SU-DHL-6 (cell line): ENCODE data around the gene DPP6.

Experiments
- H2AFZ ChIP-seq: fragments of 200-600 bp; sonication (generic); 2 replicates; pipeline ENCODE4 v1.6.1; 2014; ENCODE audit warnings: low read depth, mild to moderate bottlenecking, moderate library complexity, mixed read lengths, antibody characterized with exemption, low read length; ENCODE audit not compliant: severe bottlenecking
- H3F3A ChIP-seq: fragments of 200-600 bp; shearing (Covaris generic); 2 replicates; pipeline ENCODE4 v1.6.0; 2016; ENCODE audit warnings: antibody characterized with exemption, mild to moderate bottlenecking; ENCODE audit not compliant: insufficient read depth
- H3K27ac ChIP-seq: fragments of 200-600 bp; sonication (generic); 2 replicates; pipeline ENCODE4 v1.5.1; 2016; ENCODE audit warnings: low read depth, mild to moderate bottlenecking, low read length, moderate library complexity, mixed read lengths
- H3K27me3 ChIP-seq: fragments of 200-600 bp; sonication (generic), shearing (Covaris generic); 2 replicates; pipeline ENCODE4 v1.6.0; 2014; ENCODE audit warnings: mild to moderate bottlenecking, low read length
- H3K36me3 ChIP-seq: fragments of 200-600 bp; sonication (generic); 2 replicates; pipeline ENCODE4 v1.6.1; 2014; ENCODE audit warnings: mild to moderate bottlenecking, low read length, mixed read lengths
- H3K4me2 ChIP-seq: fragments of 300-600, 200-600 bp; shearing (Covaris generic), sonication (generic); 2 replicates; pipeline ENCODE4 v1.6.0; 2014; ENCODE audit warnings: low read length, low read depth, mild to moderate bottlenecking; ENCODE audit not compliant: poor library complexity, severe bottlenecking
- H3K4me3 ChIP-seq: fragments of 200-600 bp; sonication (generic); 2 replicates; pipeline ENCODE4 v1.5.1; 2014; ENCODE audit warnings: antibody characterized with exemption, low read length, mild to moderate bottlenecking, mixed read lengths; ENCODE audit not compliant: insufficient read depth, poor library complexity, severe bottlenecking
- H3K79me2 ChIP-seq: fragments of 200-600 bp; sonication (generic); 2 replicates; pipeline ENCODE4 v1.6.1; 2014; ENCODE audit warnings: mild to moderate bottlenecking, low read length, moderate library complexity; ENCODE audit not compliant: insufficient read depth
- H3K9ac ChIP-seq: fragments of 200-600 bp; sonication (generic); 2 replicates; pipeline ENCODE4 v1.7.0; 2014; ENCODE audit warnings: mild to moderate bottlenecking, low read length
- H3K9me2 ChIP-seq: fragments of 200-600 bp; sonication (generic); replicated peaks from 2 replicates; pipeline ENCODE4 v1.6.1; 2014; ENCODE audit warnings: low read length; ENCODE audit not compliant: insufficient read depth
- H3K9me3 ChIP-seq: fragments of 200-600 bp; sonication (generic); 2 replicates; pipeline ENCODE4 v1.6.1; 2014; ENCODE audit warnings: low read length, mixed read lengths; ENCODE audit not compliant: insufficient read depth
- H4K20me1 ChIP-seq: fragments of 200-600 bp; sonication (generic); 2 replicates; pipeline ENCODE4 v1.6.1; 2014; ENCODE audit warnings: low read depth, mild to moderate bottlenecking, antibody characterized with exemption, low read length, moderate library complexity, mixed read lengths
- EZH2phosphoT487 ChIP-seq: fragments of 200-600 bp; sonication (generic), shearing (Covaris generic); conservative IDR thresholded peaks from 2 replicates; pipeline ENCODE4 v1.6.1; 2018; ENCODE audit warnings: mild to moderate bottlenecking, antibody characterized with exemption, low read length, moderate library complexity, mixed read lengths
- TF ChIP-seq, protein P1 (sequence below): fragments of 200-600 bp; sonication (generic); IDR thresholded peaks from one replicate; pipeline ENCODE4 v1.5.1; 2017; ENCODE audit warnings: antibody characterized with exemption, mild to moderate bottlenecking, low read length, moderate library complexity; ENCODE audit not compliant: insufficient read depth, poor library complexity, severe bottlenecking

DPP6 gene

GRCh38 chr7:154509192-154509591 is 457.0 kb downstream of the DPP6 start:
- no peaks in the 10 kb centered on the region for H3K27me3 ChIP-seq
- H3K4me2 ChIP-seq: no peak overlapping the region
- no peak overlapping the region for H2AFZ ChIP-seq
- H3K9ac ChIP-seq: no peak overlapping the region
- H3K9me2 ChIP-seq: no peaks in the 10 kb centered on the region
- no peak overlapping the region for H3K4me3 ChIP-seq
- TF ChIP-seq, protein P1, sequence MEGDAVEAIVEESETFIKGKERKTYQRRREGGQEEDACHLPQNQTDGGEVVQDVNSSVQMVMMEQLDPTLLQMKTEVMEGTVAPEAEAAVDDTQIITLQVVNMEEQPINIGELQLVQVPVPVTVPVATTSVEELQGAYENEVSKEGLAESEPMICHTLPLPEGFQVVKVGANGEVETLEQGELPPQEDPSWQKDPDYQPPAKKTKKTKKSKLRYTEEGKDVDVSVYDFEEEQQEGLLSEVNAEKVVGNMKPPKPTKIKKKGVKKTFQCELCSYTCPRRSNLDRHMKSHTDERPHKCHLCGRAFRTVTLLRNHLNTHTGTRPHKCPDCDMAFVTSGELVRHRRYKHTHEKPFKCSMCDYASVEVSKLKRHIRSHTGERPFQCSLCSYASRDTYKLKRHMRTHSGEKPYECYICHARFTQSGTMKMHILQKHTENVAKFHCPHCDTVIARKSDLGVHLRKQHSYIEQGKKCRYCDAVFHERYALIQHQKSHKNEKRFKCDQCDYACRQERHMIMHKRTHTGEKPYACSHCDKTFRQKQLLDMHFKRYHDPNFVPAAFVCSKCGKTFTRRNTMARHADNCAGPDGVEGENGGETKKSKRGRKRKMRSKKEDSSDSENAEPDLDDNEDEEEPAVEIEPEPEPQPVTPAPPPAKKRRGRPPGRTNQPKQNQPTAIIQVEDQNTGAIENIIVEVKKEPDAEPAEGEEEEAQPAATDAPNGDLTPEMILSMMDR: no peak
- no peak for TF ChIP-seq EZH2phosphoT487
- no peaks in the 10 kb centered on the region for H3K36me3 ChIP-seq
- no peaks in the 10 kb centered on the region for H3K9me3 ChIP-seq
- H3F3A ChIP-seq: no peaks in the 10 kb centered on the region
- H3K79me2 ChIP-seq: no peaks in the 10 kb centered on the region
- H4K20me1 ChIP-seq: no peaks in the 10 kb centered on the region
- H3K27ac ChIP-seq: no peak overlapping the region

DNA sequence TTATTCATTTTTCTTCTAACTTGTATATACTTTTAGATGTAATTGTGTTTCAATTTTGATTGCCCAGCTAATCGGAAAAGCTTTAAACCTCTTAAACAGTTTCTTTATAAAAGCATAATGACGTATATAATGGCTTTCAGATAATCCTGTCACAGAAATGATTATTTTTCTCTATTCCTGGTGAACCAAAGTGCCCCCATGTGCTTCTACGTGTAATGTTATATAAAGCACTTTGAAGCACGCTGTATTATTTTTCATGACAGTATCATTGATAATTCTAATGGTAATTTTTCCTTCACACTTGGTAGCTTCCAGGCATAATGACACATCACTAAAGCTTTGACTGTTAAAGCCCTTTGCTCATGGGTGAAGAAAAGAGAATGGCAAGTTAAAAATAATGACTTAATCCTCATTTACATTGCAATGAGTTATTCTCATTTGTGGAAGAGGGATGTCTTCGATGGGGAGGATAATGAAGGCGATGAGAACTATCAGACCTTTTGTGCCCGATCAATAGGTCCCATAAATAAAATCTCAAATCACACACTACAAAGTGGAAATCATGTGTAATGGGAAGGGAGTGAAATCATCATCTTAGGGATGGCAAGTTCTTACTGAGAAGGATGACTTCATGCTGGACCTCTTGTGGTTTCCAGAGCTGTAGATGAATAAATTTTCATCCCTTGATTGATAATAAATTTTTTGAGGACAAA is 460.1 kb downstream of the DPP6 start:
- TF ChIP-seq, protein P1: no peak
- no peak for TF ChIP-seq EZH2phosphoT487
- no peak overlapping the region for H3K27ac ChIP-seq
- no peaks in the 10 kb centered on the region for H3K9me3 ChIP-seq
- H3K4me3 ChIP-seq: no peak overlapping the region
- no peak overlapping the region for H3K9ac ChIP-seq
- no peak overlapping the region for H3K4me2 ChIP-seq
- no peak overlapping the region for H2AFZ ChIP-seq
- H4K20me1 ChIP-seq: no peaks in the 10 kb centered on the region
- no peaks in the 10 kb centered on the region for H3K36me3 ChIP-seq
- no peaks in the 10 kb centered on the region for H3F3A ChIP-seq
- H3K9me2 ChIP-seq: no peaks in the 10 kb centered on the region
- H3K27me3 ChIP-seq: no peaks in the 10 kb centered on the region
- H3K79me2 ChIP-seq: no peaks in the 10 kb centered on the region

- Histone ChIP-seq H2AFZ (no peak overlapping the region), H3K36me3 (no peaks in the 10 kb centered on the region), H4K20me1 (no peaks in the 10 kb centered on the region), H3K4me2 (no peak overlapping the region), H3K27ac (no peak overlapping the region), H3K9me2 (no peaks in the 10 kb centered on the region), H3F3A (no peaks in the 10 kb centered on the region), H3K4me3 (no peak overlapping the region), H3K9me3 (no peaks in the 10 kb centered on the region), H3K9ac (no peak overlapping the region), H3K79me2 (no peaks in the 10 kb centered on the region), H3K27me3 (no peaks in the 10 kb centered on the region)
- TF ChIP-seq, protein P1: no peak
- TF ChIP-seq EZH2phosphoT487: no peak
These were observed 465.6 kb downstream of the DPP6 start for GRCh38 chr7:154517768-154518167.
